ENCODE results near the gene FASN. TPM values are rescaled to one million over a fixed set of nuclear protein-coding genes. Genes with fewer than 3 reads are reported as not detected.
A peak's percentile ranks its signal among the peaks of the same experiment; 100 is the strongest.

Gene FASN
- total and polyA plus RNA-seq, 2 of the 13 experiments (the other 11 are each of a cell fraction or from before 2014, with no cell fraction given): 51.7 to 101 TPM

- H3K9me3 ChIP-seq (ENCODE audit: low read length): no peaks in the 10 kb centered on the region
- intact Hi-C loops (cut with micrococcal nuclease; ENCODE audit: unreplicated experiment) (no loop called here), in situ Hi-C loops (cut with HindIII; ENCODE audit: extremely low pct_ligation_motif_present, low pct_unique_long_range_greater_than_20kb) (no loop called here)
- no peaks in the 10 kb centered on the region for H3K27me3 ChIP-seq (ENCODE audit: control insufficient read depth in 1 of 2, insufficient read depth in 2 of 2, low read length in 2 of 2)
- no TSS peak for BruUV-seq (replicated peaks)
- H3K4me3 ChIP-seq (replicated peaks in 1 of 3; ENCODE audit: insufficient read depth in 1 of 3, low read depth in 2 of 3, low read length in 3 of 3): no peak overlapping the region
- H3K36me3 ChIP-seq (replicated peaks in 1 of 2; ENCODE audit: control insufficient read depth in 1 of 2, insufficient read depth in 2 of 2, low read length in 2 of 2): peaks cover 0 to 1% of the 10 kb centered on the region in 2 experiments; a peak in 3 of 5 replicates
- peaks cover 39% of the 10 kb centered on the region for H3K4me1 ChIP-seq (ENCODE audit: insufficient read depth, low read length)
- no peaks in the 10 kb centered on the region for H3K79me2 ChIP-seq (ENCODE audit: insufficient read depth, low read length)
- no peak overlapping the region for H3K27ac ChIP-seq (ENCODE audit: extremely low read length, insufficient read depth, low read length)
- no peaks in the 10 kb centered on the region for H4K20me1 ChIP-seq (ENCODE audit: insufficient read depth, low read length)
- ChIA-PET POLR2A (interaction anchor here (2.4 kb wide), 1 partner anchor 16 kb away, joined by 5 read pairs; no protein-coding TSS in a partner anchor), CTCF (ENCODE audit: low intra/inter-chr PET ratio, low total read pairs) (no interaction called here)
- no peak for TF ChIP-seq SALL2 (CRISPR knock-in tag; IDR thresholded peaks at IDR 0.05)
- no peak for TF ChIP-seq ZBTB7B (CRISPR knock-in tag; IDR thresholded peaks at IDR 0.05)
- peak; percentile 5; the same call in 1 of the 2 replicates for TF ChIP-seq RXRA (CRISPR knock-in tag; IDR thresholded peaks at IDR 0.05)
- 89% methylated on average over 30 of the region's 32 CpGs for WGBS (ENCODE audit: low lambda C conversion rate)
- peak; percentile 14; the same call in 1 of the 3 replicates for ATAC-seq
- no peak overlapping the region for H3K4me2 ChIP-seq (ENCODE audit: low read depth, low read length)
- no peak overlapping the region for H3K9ac ChIP-seq (ENCODE audit: insufficient read depth, low read depth, low read length)
- H2AFZ ChIP-seq (ENCODE audit: low read length): no peak overlapping the region
- FAIRE-seq: no peak
- no peak for DNase-seq (ENCODE audit: low spot score)
Measured at GRCh38 chr17:82121660-82122629, 23.9 kb upstream of the FASN start.

DNA sequence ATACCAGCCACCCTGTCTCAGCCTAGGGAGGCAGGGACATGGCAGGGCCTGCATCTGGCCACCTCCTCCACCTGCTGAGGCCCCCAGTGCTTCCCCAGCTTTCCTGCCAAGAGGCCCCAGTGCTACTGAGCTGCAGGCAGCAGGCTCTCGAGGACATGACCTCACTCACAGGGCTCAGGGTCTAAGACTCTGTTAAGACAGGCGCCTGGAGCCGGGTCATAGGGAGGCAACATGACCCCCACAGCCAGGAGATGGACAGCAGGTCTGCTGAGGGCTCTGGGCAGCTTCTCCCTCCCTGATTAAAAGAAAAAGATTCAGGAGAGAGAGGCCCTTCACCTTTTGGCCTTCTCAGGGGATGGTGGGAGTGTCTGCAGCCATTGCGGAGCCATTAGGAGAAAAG lies 23.2 kb upstream of the FASN start:
- intact Hi-C loops (cut with micrococcal nuclease; ENCODE audit: unreplicated experiment): no loop called here
- in situ Hi-C loops (cut with HindIII; ENCODE audit: extremely low pct_ligation_motif_present, low pct_unique_long_range_greater_than_20kb): no loop called here
- no peak overlapping the region for H3K9ac ChIP-seq (ENCODE audit: insufficient read depth, low read depth, low read length)
- H3K36me3 ChIP-seq (replicated peaks in 1 of 2; ENCODE audit: control insufficient read depth in 1 of 2, insufficient read depth in 2 of 2, low read length in 2 of 2): peaks cover 0 to 1% of the 10 kb centered on the region in 2 experiments; a peak in 3 of 5 replicates
- DNase-seq (ENCODE audit: low spot score): no peak
- H3K4me2 ChIP-seq (ENCODE audit: low read depth, low read length): no peak overlapping the region
- no peaks in the 10 kb centered on the region for H4K20me1 ChIP-seq (ENCODE audit: insufficient read depth, low read length)
- POLR2A ChIA-PET: interaction anchor here (2.4 kb wide), 1 partner anchor 15 kb away, joined by 5 read pairs; no protein-coding TSS in a partner anchor
- no peak overlapping the region for H2AFZ ChIP-seq (ENCODE audit: low read length)
- H3K27me3 ChIP-seq (ENCODE audit: control insufficient read depth in 1 of 2, insufficient read depth in 2 of 2, low read length in 2 of 2): no peaks in the 10 kb centered on the region
- CTCF ChIA-PET (ENCODE audit: low intra/inter-chr PET ratio, low total read pairs): no interaction called here
- FAIRE-seq: no peak
- H3K4me1 ChIP-seq (ENCODE audit: insufficient read depth, low read length): peaks cover 46% of the 10 kb centered on the region
- no peak overlapping the region for H3K27ac ChIP-seq (ENCODE audit: extremely low read length, insufficient read depth, low read length)
- 100% methylated on average over 3 of the region's 4 CpGs for WGBS (ENCODE audit: low lambda C conversion rate)
- no peaks in the 10 kb centered on the region for H3K79me2 ChIP-seq (ENCODE audit: insufficient read depth, low read length)
- no TSS peak for BruUV-seq (replicated peaks)
- no peaks in the 10 kb centered on the region for H3K9me3 ChIP-seq (ENCODE audit: low read length)
- ATAC-seq: no peak
- no peak overlapping the region for H3K4me3 ChIP-seq (replicated peaks in 1 of 3; ENCODE audit: insufficient read depth in 1 of 3, low read depth in 2 of 3, low read length in 3 of 3)
- TF ChIP-seq FOXO1 (CRISPR knock-in tag; IDR thresholded peaks at IDR 0.05) (no peak), MED8 (CRISPR knock-in tag; IDR thresholded peaks at IDR 0.05; ENCODE audit: insufficient replicate concordance) (no peak), ZNF367 (CRISPR knock-in tag; IDR thresholded peaks at IDR 0.05; ENCODE audit: borderline replicate concordance) (no peak), ZBTB7B (CRISPR knock-in tag; IDR thresholded peaks at IDR 0.05) (no peak), ZSCAN12 (CRISPR knock-in tag; IDR thresholded peaks at IDR 0.05) (no peak), SSRP1 (CRISPR knock-in tag; IDR thresholded peaks at IDR 0.05) (no peak), CENPT (CRISPR knock-in tag; IDR thresholded peaks at IDR 0.05; ENCODE audit: low read depth) (no peak), ZNF282 (IDR thresholded peaks at IDR 0.05; ENCODE audit: partially characterized antibody) (no peak), ZNF446 (CRISPR knock-in tag; IDR thresholded peaks at IDR 0.05) (no peak), ZBTB21 (CRISPR knock-in tag; IDR thresholded peaks at IDR 0.05) (no peak), ONECUT2 (CRISPR knock-in tag; IDR thresholded peaks at IDR 0.05) (no peak), ZNF605 (CRISPR knock-in tag; IDR thresholded peaks at IDR 0.05) (no peak), ETV5 (CRISPR knock-in tag; IDR thresholded peaks at IDR 0.05; ENCODE audit: borderline replicate concordance) (no peak), ZNF709 (CRISPR knock-in tag; IDR thresholded peaks at IDR 0.05) (no peak), CREB1 (IDR thresholded peaks at IDR 0.05) (no peak), CREB1 (CRISPR knock-in tag; IDR thresholded peaks at IDR 0.05) (no peak), ZUFSP (CRISPR knock-in tag; IDR thresholded peaks at IDR 0.05; ENCODE audit: borderline replicate concordance) (no peak)

Measured in HepG2 (cell line).